Activated CD8-positive, alpha-beta T cell treated with anti-CD3 and anti-CD28 coated beads for 36 hours (primary cell): Measurements from ENCODE around the gene LDB2. TPM values are rescaled to one million over a fixed set of nuclear protein-coding genes. Genes with fewer than 3 reads are reported as not detected.

Experiments used
- ATAC-seq: fragments of 200-7000 bp; cut with Tn5 transposase; one replicate; pipeline ENCODE4 v1.10.0; 2021; ENCODE audit warnings: mild to moderate bottlenecking, moderate library complexity
- CTCF ChIA-PET: fragments of 350-600 bp; sonication (Branson Sonifier 250); formaldehyde crosslinking; loops from one replicate; lab custom pipeline; 2021; ENCODE audit warnings: antibody characterized with exemption; lab: Charles Lee
- POLR2A ChIA-PET: fragments of 350-600 bp; sonication (Branson Sonifier 250); formaldehyde crosslinking; loops from one replicate; lab custom pipeline; 2021; ENCODE audit warnings: antibody characterized with exemption; lab: Charles Lee
- DNase-seq: peaks from one replicate; pipeline ENCODE4 v3.0.0-alpha.2; 2020
- H3K27ac Mint-ChIP-seq: one replicate; pipeline ENCODE4 v1.8.0; 2021; ENCODE audit warnings: mild to moderate bottlenecking, mixed read lengths
- H3K27me3 Mint-ChIP-seq: one replicate; pipeline ENCODE4 v1.8.0; 2021; ENCODE audit warnings: mixed read lengths
- H3K36me3 Mint-ChIP-seq: one replicate; pipeline ENCODE4 v1.8.0; 2021; ENCODE audit warnings: low read depth, mixed read lengths
- H3K4me1 Mint-ChIP-seq: one replicate; pipeline ENCODE4 v1.8.0; 2021; ENCODE audit warnings: low read depth, mixed read lengths
- H3K4me3 Mint-ChIP-seq: one replicate; pipeline ENCODE4 v1.8.0; 2021; ENCODE audit warnings: mild to moderate bottlenecking, moderate library complexity, mixed read lengths
- H3K9me3 Mint-ChIP-seq: one replicate; pipeline ENCODE4 v1.8.0; 2021; ENCODE audit warnings: mixed read lengths
- CTCF ChIP-seq: fragments of 200-600 bp; IDR thresholded peaks from one replicate; pipeline ENCODE4 v1.8.0; 2022; ENCODE audit warnings: antibody characterized with exemption, mild to moderate bottlenecking
- intact Hi-C: fragments of 100-400 bp; cut with micrococcal nuclease; formaldehyde crosslinking; loops from one replicate; pipeline ENCODE4 v1.10.0; 2022
- total RNA-seq, 2 experiments: library from RNA; stranded (reverse); gene quantifications; one replicate each; pipeline ENCODE4 v1.2.3, GENCODE V29; 2021

LDB2 gene
- total RNA-seq, 2 experiments from 2014 or later, result not detected

- no peak for TF ChIP-seq CTCF
Measured at GRCh38 chr4:16583764-16584163, 314.7 kb downstream of the LDB2 start.

GRCh38 chr4:16582526-16582925 lies 315.9 kb downstream of the LDB2 start:
- peak; percentile 4 for DNase-seq
- Mint-ChIP-seq H3K4me1 (no peaks in the 10 kb centered on the region), H3K4me3 (no peak overlapping the region), H3K27me3 (peaks cover 1% of the 10 kb centered on the region), H3K36me3 (no peaks in the 10 kb centered on the region), H3K9me3 (no peaks in the 10 kb centered on the region), H3K27ac (no peak overlapping the region)
- CTCF ChIA-PET, result no interaction called here
- TF ChIP-seq CTCF, result no peak
- ATAC-seq, result no peak
- POLR2A ChIA-PET, result no interaction called here
- intact Hi-C loops, result no loop called here

More at GRCh38 chr4:16583764-16584163, 314.7 kb downstream of the LDB2 start:
- intact Hi-C loops, result no loop called here
- H3K4me3 Mint-ChIP-seq, result no peak overlapping the region
- ChIA-PET CTCF (no interaction called here), POLR2A (no interaction called here)
- no peak overlapping the region for H3K27ac Mint-ChIP-seq
- H3K36me3 Mint-ChIP-seq, result no peaks in the 10 kb centered on the region
- no peaks in the 10 kb centered on the region for H3K9me3 Mint-ChIP-seq
- ATAC-seq (no peak), DNase-seq (no peak)
- no peaks in the 10 kb centered on the region for H3K4me1 Mint-ChIP-seq
- H3K27me3 Mint-ChIP-seq, result peaks cover 1% of the 10 kb centered on the region

GRCh38 chr4:16582036-16582435 lies 316.4 kb downstream of the LDB2 start:
- DNase-seq, result no peak
- intact Hi-C loops, result no loop called here
- no peaks in the 10 kb centered on the region for H3K4me1 Mint-ChIP-seq
- H3K27me3 Mint-ChIP-seq, result no peaks in the 10 kb centered on the region
- H3K4me3 Mint-ChIP-seq, result no peak overlapping the region
- ATAC-seq, result no peak
- H3K36me3 Mint-ChIP-seq, result no peaks in the 10 kb centered on the region
- H3K9me3 Mint-ChIP-seq, result no peaks in the 10 kb centered on the region
- no peak for TF ChIP-seq CTCF
- POLR2A ChIA-PET, result no interaction called here
- no peak overlapping the region for H3K27ac Mint-ChIP-seq
- CTCF ChIA-PET, result no interaction called here

GRCh38 chr4:16581117-16581516 lies 317.3 kb downstream of the LDB2 start:
- DNase-seq (no peak), ATAC-seq (no peak)
- intact Hi-C loops, result no loop called here
- Mint-ChIP-seq H3K4me3 (no peak overlapping the region), H3K36me3 (no peaks in the 10 kb centered on the region), H3K4me1 (no peaks in the 10 kb centered on the region), H3K27me3 (no peaks in the 10 kb centered on the region), H3K9me3 (no peaks in the 10 kb centered on the region), H3K27ac (no peak overlapping the region)
- POLR2A ChIA-PET, result no interaction called here
- no peak for TF ChIP-seq CTCF
- CTCF ChIA-PET, result no interaction called here

- no peaks in the 10 kb centered on the region for H3K4me1 Mint-ChIP-seq
- intact Hi-C loops, result no loop called here
- CTCF ChIA-PET, result no interaction called here
Measured at GRCh38 chr4:16580514-16580913, 317.9 kb downstream of the LDB2 start.

More at GRCh38 chr4:16580514-16580913, 317.9 kb downstream of the LDB2 start:
- ATAC-seq (no peak), DNase-seq (no peak)
- H3K27ac Mint-ChIP-seq, result no peak overlapping the region
- H3K27me3 Mint-ChIP-seq, result no peaks in the 10 kb centered on the region
- no peak for TF ChIP-seq CTCF
- H3K4me3 Mint-ChIP-seq, result no peak overlapping the region
- no peaks in the 10 kb centered on the region for H3K9me3 Mint-ChIP-seq
- POLR2A ChIA-PET, result no interaction called here
- no peaks in the 10 kb centered on the region for H3K36me3 Mint-ChIP-seq
